HepG2 (cell line): Measurements from ENCODE around the gene STX5. TPM values are rescaled to one million over a fixed set of nuclear protein-coding genes. Genes with fewer than 3 reads are reported as not detected.

ENCODE experiments used
- AKAP8 ChIP-seq: sonication (generic); formaldehyde crosslinking; IDR thresholded peaks from 2 replicates; pipeline ENCODE4 v1.5.1; 2020; ENCODE audit warnings: mild to moderate bottlenecking, missing genetic modification reagents
- ATF7 ChIP-seq, 2 experiments: fragments of 450-650 bp in 1 of 2; sonication (generic) in 1 of 2; formaldehyde crosslinking in 1 of 2; IDR thresholded peaks; 2 replicates each; pipeline versions ENCODE4 v1.4.0 to v1.6.1; 2016 to 2020; ENCODE audit warnings: antibody characterized with exemption in 1 of 2, mild to moderate bottlenecking in 1 of 2, missing genetic modification reagents in 1 of 2
- BCL6 ChIP-seq: IDR thresholded peaks from 2 replicates; pipeline ENCODE4 v1.6.1; 2016; ENCODE audit warnings: missing genetic modification reagents, missing compliant biosample characterization
- CBX1 ChIP-seq: IDR thresholded peaks from one replicate; pipeline ENCODE4 v1.6.1; 2016; ENCODE audit warnings: antibody characterized with exemption, low read depth
- CEBPG ChIP-seq: IDR thresholded peaks from 2 replicates; pipeline ENCODE4 v1.6.1; 2016
- FIP1L1 ChIP-seq: fragments of 200-400 bp; formaldehyde crosslinking; IDR thresholded peaks from 2 replicates; pipeline ENCODE4 v1.6.1; 2018; ENCODE audit warnings: low read depth, mild to moderate bottlenecking, low read length, moderate library complexity, borderline replicate concordance; ENCODE audit not compliant: insufficient read depth
- FOXK1 ChIP-seq: sonication (generic); formaldehyde crosslinking; IDR thresholded peaks from 2 replicates; pipeline ENCODE4 v1.4.0; 2020; ENCODE audit warnings: low read depth, missing genetic modification reagents, borderline replicate concordance
- GATA4 ChIP-seq: sonication (generic); IDR thresholded peaks from 2 replicates; pipeline ENCODE4 v1.6.1; 2016; ENCODE audit warnings: antibody characterized with exemption, low read depth, borderline replicate concordance
- KDM6A ChIP-seq: IDR thresholded peaks from 2 replicates; pipeline ENCODE4 v1.6.1; 2016; ENCODE audit warnings: low read depth
- MEF2D ChIP-seq: sonication (generic); formaldehyde crosslinking; IDR thresholded peaks from 2 replicates; pipeline ENCODE4 v1.5.1; 2020; ENCODE audit warnings: mild to moderate bottlenecking, missing genetic modification reagents
- NRL ChIP-seq: sonication (generic); formaldehyde crosslinking; IDR thresholded peaks from 2 replicates; pipeline ENCODE4 v1.5.0; 2020; ENCODE audit warnings: missing genetic modification reagents, mild to moderate bottlenecking, moderate library complexity, borderline replicate concordance
- RBFOX2 ChIP-seq: fragments of 200-400 bp; formaldehyde crosslinking; IDR thresholded peaks from 2 replicates; pipeline ENCODE4 v1.6.1; 2017; ENCODE audit warnings: low read depth, mild to moderate bottlenecking, low read length
- REXO4 ChIP-seq: sonication (generic); formaldehyde crosslinking; IDR thresholded peaks from 2 replicates; pipeline ENCODE4 v1.8.0; 2022; ENCODE audit warnings: missing genetic modification reagents, mild to moderate bottlenecking, borderline replicate concordance
- SAP130 ChIP-seq: IDR thresholded peaks from 2 replicates; pipeline ENCODE4 v1.6.1; 2016; ENCODE audit warnings: low read depth
- TARDBP ChIP-seq: sonication (generic); formaldehyde crosslinking; IDR thresholded peaks from 2 replicates; pipeline ENCODE4 v1.8.0; 2022; ENCODE audit warnings: mild to moderate bottlenecking, missing genetic modification reagents
- TRIM22 ChIP-seq: fragments of 450-650 bp; IDR thresholded peaks from 2 replicates; pipeline ENCODE4 v1.6.1; 2017
- ZBTB4 ChIP-seq: sonication (generic); formaldehyde crosslinking; IDR thresholded peaks from 2 replicates; pipeline ENCODE4 v1.4.0; 2020; ENCODE audit warnings: missing genetic modification reagents, mild to moderate bottlenecking, borderline replicate concordance
- ZBTB42 ChIP-seq: sonication (generic); formaldehyde crosslinking; IDR thresholded peaks from 2 replicates; pipeline ENCODE4 v1.5.0; 2020; ENCODE audit warnings: mild to moderate bottlenecking, missing genetic modification reagents
- ZKSCAN1 ChIP-seq: fragments of 150-350 bp; IDR thresholded peaks from 2 replicates; pipeline ENCODE4 v1.6.1; 2014; ENCODE audit warnings: low read length
- ZNF383 ChIP-seq: sonication (generic); formaldehyde crosslinking; IDR thresholded peaks from 2 replicates; pipeline ENCODE4 v1.4.0; 2020; ENCODE audit warnings: missing genetic modification reagents, mild to moderate bottlenecking, borderline replicate concordance
- ZNF468 ChIP-seq: sonication (generic); formaldehyde crosslinking; IDR thresholded peaks from 2 replicates; pipeline ENCODE4 v1.8.0; 2022; ENCODE audit warnings: mild to moderate bottlenecking, moderate library complexity, missing genetic modification reagents
- ZNF607 ChIP-seq: sonication (generic); formaldehyde crosslinking; IDR thresholded peaks from 2 replicates; pipeline ENCODE4 v1.5.1; 2020; ENCODE audit warnings: missing genetic modification reagents, mild to moderate bottlenecking, borderline replicate concordance
- ZNF674 ChIP-seq: sonication (generic); formaldehyde crosslinking; IDR thresholded peaks from 2 replicates; pipeline ENCODE4 v1.5.0; 2020; ENCODE audit warnings: low read depth, mild to moderate bottlenecking, missing genetic modification reagents
- ZNF724P ChIP-seq: sonication (generic); formaldehyde crosslinking; IDR thresholded peaks from 2 replicates; pipeline ENCODE4 v1.8.0; 2022; ENCODE audit warnings: missing genetic modification reagents, borderline replicate concordance
- ZNF777 ChIP-seq: sonication (generic); formaldehyde crosslinking; IDR thresholded peaks from 2 replicates; pipeline ENCODE4 v1.4.0; 2020; ENCODE audit warnings: missing genetic modification reagents
- ZNF782 ChIP-seq: sonication (generic); formaldehyde crosslinking; IDR thresholded peaks from 2 replicates; pipeline ENCODE4 v1.4.0; 2020; ENCODE audit warnings: missing genetic modification reagents, mild to moderate bottlenecking, borderline replicate concordance
- polyA plus RNA-seq, 8 experiments: library from polyadenylated mRNA; depleted of rRNA in 3 of 8; stranded (reverse) in 7 of 8; unstranded in 1 of 8; fragments of >200 nt; fragmentation: Illumina TruSeq in 4 of 8; extraction: Trizol in 4 of 8; gene quantifications; 2 replicates each; pipeline versions ENCODE4 v1.2.1 to v1.2.3, GENCODE V29; 2011 to 2016; ENCODE audit warnings: low read depth in 4 of 8, missing spikeins in 1 of 8, mixed read lengths in 1 of 8; ENCODE audit not compliant: insufficient read depth in 1 of 8
- total RNA-seq, 5 experiments: library from RNA; depleted of rRNA; stranded (reverse); fragments of >200 nt; fragmentation: Illumina TruSeq; extraction: Trizol; gene quantifications; 2 replicates each; pipeline ENCODE4 v1.2.3, GENCODE V29; 2016; ENCODE audit warnings: low read depth in 1 of 5

The STX5 gene
- total and polyA plus RNA-seq, 2 of the 13 experiments (the other 11 are each of a cell fraction or from before 2014, with no cell fraction given), result 26.9 to 30.0 TPM

GRCh38 chr11:62839050-62839945 is 7.4 kb upstream of the STX5 start, which contains the start of gene WDR74 (continued):
- TF ChIP-seq ZBTB4 (0 out of 2 replicates have a peak, but pooled peaks have one; percentile 39), MEF2D (peak; percentile 31; the same call in 1 of the 2 replicates), CEBPG (CRISPR knock-in tag) (peak; percentile 46; the same call in 1 of the 2 replicates), ZBTB42 (CRISPR knock-in tag) (peak; percentile 22; the same call in 1 of the 2 replicates), BCL6 (CRISPR knock-in tag) (peak; percentile 72), ZNF724P (CRISPR knock-in tag) (peak; percentile 63; the same call in 1 of the 2 replicates), ATF7 (IDR thresholded peaks at IDR 0.05) (no peak), ATF7 (CRISPR knock-in tag; IDR thresholded peaks at IDR 0.05) (peak; percentile 73; the same call in 1 of the 2 replicates), ZNF383 (no peak), ZNF674 (peak; percentile 69; the same call in 1 of the 2 replicates), FIP1L1 (no peak), KDM6A (no peak), SAP130 (CRISPR knock-in tag) (peak; percentile 100), GATA4 (peak; percentile 65; the same call in 1 of the 2 replicates), TARDBP (CRISPR knock-in tag) (peak; percentile 72; the same call in 1 of the 2 replicates), TRIM22 (no peak), ZNF607 (CRISPR knock-in tag) (peak; percentile 66), REXO4 (no peak), RBFOX2 (peak; percentile 88), AKAP8 (peak; percentile 31; the same call in 1 of the 2 replicates), ZNF782 (CRISPR knock-in tag) (peak; percentile 79; the same call in 1 of the 2 replicates), NRL (CRISPR knock-in tag) (peak; percentile 94), ZKSCAN1 (peak; percentile 31; the same call in 1 of the 2 replicates), ZNF777 (CRISPR knock-in tag) (peak; percentile 28; the same call in 1 of the 2 replicates), CBX1 (peak; percentile 66), ZNF468 (CRISPR knock-in tag) (no peak), FOXK1 (CRISPR knock-in tag) (peak; percentile 97)
